ENCODE measurements around the gene ADGRG2.

ADGRG2 gene

DNA sequence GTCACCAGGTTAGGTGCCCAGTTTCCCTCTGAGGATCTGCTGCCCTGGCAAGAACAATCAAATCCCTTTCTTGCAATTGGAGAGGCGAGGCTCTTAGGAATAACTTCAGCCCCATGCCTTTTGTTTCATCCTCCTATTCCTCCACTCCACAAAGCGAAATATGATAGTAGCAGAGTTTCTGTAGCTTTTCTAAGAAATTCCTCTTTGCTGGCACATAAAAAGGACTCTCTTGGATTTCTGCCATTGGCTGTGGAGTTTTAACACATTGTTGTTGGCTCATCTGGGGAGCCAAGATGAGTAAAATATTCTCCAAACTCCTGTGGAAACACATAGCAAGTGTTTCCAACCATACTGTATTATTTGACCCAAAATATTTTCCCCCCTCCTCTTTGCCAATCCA, 11.0 kb upstream of the ADGRG2 start:
- no peak overlapping the region for H3K4me3 ChIP-seq (ENCODE audit: low read depth, low read length)
- TF ChIP-seq, protein P1, sequence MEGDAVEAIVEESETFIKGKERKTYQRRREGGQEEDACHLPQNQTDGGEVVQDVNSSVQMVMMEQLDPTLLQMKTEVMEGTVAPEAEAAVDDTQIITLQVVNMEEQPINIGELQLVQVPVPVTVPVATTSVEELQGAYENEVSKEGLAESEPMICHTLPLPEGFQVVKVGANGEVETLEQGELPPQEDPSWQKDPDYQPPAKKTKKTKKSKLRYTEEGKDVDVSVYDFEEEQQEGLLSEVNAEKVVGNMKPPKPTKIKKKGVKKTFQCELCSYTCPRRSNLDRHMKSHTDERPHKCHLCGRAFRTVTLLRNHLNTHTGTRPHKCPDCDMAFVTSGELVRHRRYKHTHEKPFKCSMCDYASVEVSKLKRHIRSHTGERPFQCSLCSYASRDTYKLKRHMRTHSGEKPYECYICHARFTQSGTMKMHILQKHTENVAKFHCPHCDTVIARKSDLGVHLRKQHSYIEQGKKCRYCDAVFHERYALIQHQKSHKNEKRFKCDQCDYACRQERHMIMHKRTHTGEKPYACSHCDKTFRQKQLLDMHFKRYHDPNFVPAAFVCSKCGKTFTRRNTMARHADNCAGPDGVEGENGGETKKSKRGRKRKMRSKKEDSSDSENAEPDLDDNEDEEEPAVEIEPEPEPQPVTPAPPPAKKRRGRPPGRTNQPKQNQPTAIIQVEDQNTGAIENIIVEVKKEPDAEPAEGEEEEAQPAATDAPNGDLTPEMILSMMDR (IDR thresholded peaks at IDR 0.05; ENCODE audit: low read depth, low read length): no peak

DNA sequence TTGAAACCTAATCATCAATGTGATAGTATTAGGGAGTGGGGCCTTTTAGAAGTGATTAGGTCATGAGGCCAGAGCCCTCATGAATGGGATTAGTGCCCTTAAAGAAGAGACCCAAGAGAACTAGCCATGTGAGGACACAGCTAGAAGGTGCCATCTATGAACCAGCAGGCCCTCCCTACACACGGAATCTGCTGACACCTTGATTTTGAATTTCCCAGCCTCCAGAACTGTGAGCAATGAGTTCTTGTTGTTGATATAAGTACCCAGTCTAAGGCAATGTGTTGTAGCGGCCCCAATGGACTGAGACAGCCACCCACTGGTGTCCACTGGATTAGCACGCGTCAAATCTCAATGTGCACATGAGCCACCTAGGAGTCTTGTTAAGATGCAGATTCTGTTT, 8.4 kb upstream of the ADGRG2 start:
- TF ChIP-seq, protein P1 (IDR thresholded peaks at IDR 0.05; ENCODE audit: low read depth, low read length): no peak
- H3K4me3 ChIP-seq (ENCODE audit: low read depth, low read length): no peak overlapping the region

DNA sequence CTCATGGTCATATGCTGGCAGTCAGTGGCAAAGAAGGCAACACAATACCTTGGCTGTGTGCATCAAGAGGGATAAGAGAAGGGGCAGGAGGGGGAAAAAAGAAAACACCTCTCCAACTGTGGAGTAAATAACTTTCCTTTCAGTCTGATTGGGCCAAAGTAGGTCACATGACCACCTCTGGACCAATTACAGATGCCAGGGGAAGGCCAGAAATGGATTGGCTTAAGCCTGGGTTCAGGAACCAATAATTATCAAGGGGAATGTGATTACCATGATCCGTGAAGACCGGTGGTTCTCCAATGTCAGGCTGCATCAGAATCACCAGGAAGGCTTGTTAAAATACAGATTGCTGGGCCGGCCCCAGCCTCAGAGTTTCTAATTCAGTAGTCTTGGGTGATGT, 7.4 kb upstream of the ADGRG2 start:
- no peak overlapping the region for H3K4me3 ChIP-seq (ENCODE audit: low read depth, low read length)
- TF ChIP-seq, protein P1 (IDR thresholded peaks at IDR 0.05; ENCODE audit: low read depth, low read length): no peak

DNA sequence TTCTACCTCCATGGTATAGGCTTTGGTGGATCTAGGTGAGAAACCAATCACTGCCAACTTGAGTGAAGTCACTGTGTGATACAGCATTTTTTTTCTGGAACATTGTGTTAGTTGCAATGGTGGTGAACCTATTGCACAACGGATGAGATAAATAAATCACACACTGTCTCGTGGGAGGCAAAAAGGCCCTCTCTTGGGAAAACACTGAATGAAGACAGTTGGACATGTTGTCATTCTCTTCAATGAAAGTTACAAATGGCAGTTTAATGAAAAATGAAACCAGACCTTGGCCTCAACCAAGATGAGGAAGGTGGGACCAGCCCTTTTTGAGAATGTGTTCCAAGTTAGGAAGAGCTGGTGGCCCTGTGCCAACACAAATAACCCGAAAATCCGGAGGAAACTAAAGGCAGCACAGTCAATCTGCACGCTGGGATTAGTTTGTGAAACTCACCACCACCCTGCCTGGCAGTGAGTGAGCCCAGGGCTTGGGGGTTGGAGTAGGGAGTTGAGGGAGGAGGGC, 5.4 kb upstream of the ADGRG2 start:
- TF ChIP-seq, protein P1 (IDR thresholded peaks at IDR 0.05; ENCODE audit: low read depth, low read length): no peak
- no peak overlapping the region for H3K4me3 ChIP-seq (ENCODE audit: low read depth, low read length)

DNA sequence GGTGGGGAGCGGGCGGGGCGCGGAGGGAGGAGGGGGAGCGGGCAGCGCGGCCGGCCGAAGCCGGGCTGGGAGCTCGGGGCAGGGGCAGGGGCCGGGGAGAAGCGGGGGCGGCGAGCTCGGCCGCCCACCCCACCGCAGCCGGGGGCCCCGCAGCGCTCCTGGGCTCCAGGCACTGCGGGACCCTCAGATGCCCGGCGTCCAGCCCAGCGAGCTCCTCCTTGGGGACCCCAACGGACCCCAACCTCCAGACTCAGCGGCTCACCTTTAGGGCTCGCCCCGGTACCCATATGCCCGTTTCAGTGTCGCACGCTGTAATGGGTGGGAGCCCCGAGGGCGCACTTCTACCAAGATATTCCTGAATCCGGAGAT, 357 bp upstream of the ADGRG2 start:
- TF ChIP-seq, protein P1 (IDR thresholded peaks at IDR 0.05; ENCODE audit: low read depth, low read length): no peak
- no peak overlapping the region for H3K4me3 ChIP-seq (ENCODE audit: low read depth, low read length)

DNA sequence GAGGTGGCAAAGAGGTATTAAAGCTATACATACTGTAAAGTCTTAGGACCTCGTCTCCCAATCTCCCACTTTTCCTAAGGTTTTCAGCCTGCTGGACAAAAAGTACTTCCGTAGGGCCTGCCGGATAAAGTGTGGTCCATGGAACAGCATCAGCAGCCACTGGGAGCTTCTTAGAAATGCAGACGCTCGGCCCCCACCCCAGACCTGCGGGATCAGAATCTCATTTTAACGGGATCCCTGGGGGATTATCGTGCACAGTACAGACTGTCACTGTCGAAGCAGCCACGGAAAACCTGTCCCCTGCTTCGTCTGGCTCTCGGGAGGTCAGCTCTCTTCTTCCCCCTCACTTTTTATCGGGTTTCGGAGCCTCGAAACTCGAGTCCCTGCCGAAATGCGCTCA, 802 bp downstream of the ADGRG2 start:
- H3K4me3 ChIP-seq (ENCODE audit: low read depth, low read length): no peak overlapping the region
- TF ChIP-seq, protein P1 (IDR thresholded peaks at IDR 0.05; ENCODE audit: low read depth, low read length): no peak

DNA sequence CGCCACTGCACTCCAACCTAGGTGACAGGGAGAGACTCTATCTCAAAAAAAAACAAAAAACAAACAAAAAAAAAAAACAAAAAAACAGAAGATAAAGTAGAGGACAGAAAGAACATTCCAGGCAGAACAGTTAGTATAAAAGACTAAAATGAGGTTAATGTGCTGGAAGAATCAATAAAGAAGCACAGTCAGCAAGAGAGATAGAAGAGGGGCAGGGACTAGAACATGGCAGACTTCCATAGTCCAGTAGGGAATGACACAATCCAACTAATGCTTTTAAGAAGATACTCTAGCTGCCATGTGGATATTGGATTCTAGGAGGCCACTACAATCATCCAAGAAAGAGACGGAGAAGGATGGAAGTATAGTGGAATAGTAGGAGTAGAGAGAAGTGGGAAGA, 11.6 kb downstream of the ADGRG2 start:
- TF ChIP-seq, protein P1 (IDR thresholded peaks at IDR 0.05; ENCODE audit: low read depth, low read length): no peak
- H3K4me3 ChIP-seq (ENCODE audit: low read depth, low read length): no peak overlapping the region
